GM19455 (cell line): ENCODE results near the gene NLRP3.

Experiments
- ATAC-seq: cut with Tn5 transposase; IDR thresholded peaks from one replicate; pipeline ENCODE4 v1.9.1; 2021; ENCODE audit not compliant: unreplicated experiment

NLRP3 gene

GRCh38 chr1:247435759-247436147, 19.8 kb downstream of the NLRP3 start:
- no peak for ATAC-seq

- no peak for ATAC-seq
Measured at GRCh38 chr1:247437551-247438505, 21.9 kb downstream of the NLRP3 start.

GRCh38 chr1:247440001-247440620, 24.1 kb downstream of the NLRP3 start:
- peak; percentile 97 for ATAC-seq

- ATAC-seq = no peak
Measured at GRCh38 chr1:247441606-247442005, 25.6 kb downstream of the NLRP3 start.

GRCh38 chr1:247442164-247442563, 26.2 kb downstream of the NLRP3 start:
- no peak for ATAC-seq

- ATAC-seq = no peak
Measured at GRCh38 chr1:247443641-247444040, 27.7 kb downstream of the NLRP3 start.

- ATAC-seq = no peak
Measured at GRCh38 chr1:247444571-247444970, 28.6 kb downstream of the NLRP3 start.

GRCh38 chr1:247445526-247446356, 29.8 kb downstream of the NLRP3 start:
- no peak for ATAC-seq

GRCh38 chr1:247447162-247447909, 31.4 kb downstream of the NLRP3 start:
- no peak for ATAC-seq

- no peak for ATAC-seq
Measured at GRCh38 chr1:247448107-247448791, 32.3 kb downstream of the NLRP3 start.

GRCh38 chr1:247451388-247452010, 35.5 kb downstream of the NLRP3 start:
- ATAC-seq = no peak

- ATAC-seq = no peak
Measured at GRCh38 chr1:247452447-247453039, 36.6 kb downstream of the NLRP3 start.

GRCh38 chr1:247453245-247453644, 37.3 kb downstream of the NLRP3 start:
- no peak for ATAC-seq

GRCh38 chr1:247453997-247454396, 38.0 kb downstream of the NLRP3 start:
- ATAC-seq = no peak

- no peak for ATAC-seq
Measured at GRCh38 chr1:247456021-247456420, 40.0 kb downstream of the NLRP3 start.

- no peak for ATAC-seq
Measured at GRCh38 chr1:247456914-247457639, 41.1 kb downstream of the NLRP3 start.

- no peak for ATAC-seq
Measured at GRCh38 chr1:247459507-247459906, 43.5 kb downstream of the NLRP3 start.

- ATAC-seq = no peak
Measured at GRCh38 chr1:247465796-247466195, 49.8 kb downstream of the NLRP3 start.

- no peak for ATAC-seq
Measured at GRCh38 chr1:247467129-247467528, 51.2 kb downstream of the NLRP3 start.
